Sigmoid colon (tissue), 4 donors: Measurements from ENCODE around the gene PDCD11.

Source experiments
- EP300 ChIP-seq, 4 donors: sonication (generic); formaldehyde crosslinking; IDR thresholded peaks; one replicate each; pipeline ENCODE4 v1.6.1; 2017; ENCODE audit warnings: antibody characterized with exemption in 4 of 4
- POLR2AphosphoS5 ChIP-seq, 4 donors: sonication (generic); formaldehyde crosslinking; IDR thresholded peaks; one replicate each; pipeline ENCODE4 v1.6.1; 2017; ENCODE audit warnings: antibody characterized with exemption in 4 of 4

DNA sequence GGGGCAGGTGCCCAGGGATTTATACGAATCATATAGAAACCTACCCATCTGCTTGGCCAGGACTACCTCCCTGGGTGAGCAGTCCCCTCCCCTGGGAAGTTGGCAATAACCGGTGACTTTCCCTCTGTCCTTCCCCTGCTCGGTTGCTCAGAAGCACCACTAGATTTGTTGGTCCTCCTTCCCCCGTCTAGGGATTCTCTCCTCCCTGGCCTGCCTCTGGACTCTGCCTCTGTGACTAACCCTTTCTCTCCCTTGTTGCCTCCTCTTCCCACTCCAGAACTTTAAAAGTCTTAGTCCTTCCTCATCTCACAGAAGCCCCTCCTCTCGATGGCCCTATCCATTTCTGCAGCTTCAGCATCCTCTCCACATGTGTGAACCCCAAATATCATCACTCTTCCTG lies 72.8 kb downstream of the PDCD11 start:
- TF ChIP-seq EP300 (IDR thresholded peaks at IDR 0.05) (no peak), POLR2AphosphoS5 (IDR thresholded peaks at IDR 0.05) (no peak)
